Measurements from ENCODE around the gene CDH24. TPM values are rescaled to one million over a fixed set of nuclear protein-coding genes. Genes with fewer than 3 reads are reported as not detected.

CDH24 gene
- total and polyA plus RNA-seq, 2 experiments from 2014 or later: 8.6 to 13.4 TPM

DNA sequence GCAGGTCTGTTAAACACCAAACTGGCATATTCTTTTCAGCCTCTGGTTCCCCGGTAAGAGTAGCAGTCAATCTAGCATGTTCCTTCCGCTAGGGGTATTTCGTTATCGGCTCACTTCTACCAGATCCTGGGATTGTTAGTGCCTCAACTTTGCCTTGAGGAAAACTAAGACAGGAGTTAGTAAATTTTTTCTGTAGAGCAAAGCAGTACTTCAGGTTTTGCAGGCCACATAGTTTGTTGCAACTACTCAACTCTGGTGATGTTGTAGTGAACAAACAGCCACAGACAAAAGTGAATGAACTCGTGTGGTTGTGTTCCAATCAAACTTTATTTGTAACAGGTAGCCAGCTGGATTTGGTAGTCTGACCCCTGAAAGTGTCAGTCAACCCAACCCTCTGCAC, 6.3 kb upstream of the CDH24 start:
- peaks cover 72% of the 10 kb centered on the region for H3K36me3 ChIP-seq
- peak overlapping the region; percentile 37 for H3K27ac ChIP-seq
- no peak for DNase-seq (ENCODE audit: low read depth in 1 of 2, low spot score in 1 of 2)
- H3K9me3 ChIP-seq (ENCODE audit: low read depth): no peaks in the 10 kb centered on the region
- no peak overlapping the region for H3K4me3 ChIP-seq
- H3K4me1 ChIP-seq (ENCODE audit: low read depth): peaks cover under 1% of the 10 kb centered on the region
- TF ChIP-seq, protein P1, sequence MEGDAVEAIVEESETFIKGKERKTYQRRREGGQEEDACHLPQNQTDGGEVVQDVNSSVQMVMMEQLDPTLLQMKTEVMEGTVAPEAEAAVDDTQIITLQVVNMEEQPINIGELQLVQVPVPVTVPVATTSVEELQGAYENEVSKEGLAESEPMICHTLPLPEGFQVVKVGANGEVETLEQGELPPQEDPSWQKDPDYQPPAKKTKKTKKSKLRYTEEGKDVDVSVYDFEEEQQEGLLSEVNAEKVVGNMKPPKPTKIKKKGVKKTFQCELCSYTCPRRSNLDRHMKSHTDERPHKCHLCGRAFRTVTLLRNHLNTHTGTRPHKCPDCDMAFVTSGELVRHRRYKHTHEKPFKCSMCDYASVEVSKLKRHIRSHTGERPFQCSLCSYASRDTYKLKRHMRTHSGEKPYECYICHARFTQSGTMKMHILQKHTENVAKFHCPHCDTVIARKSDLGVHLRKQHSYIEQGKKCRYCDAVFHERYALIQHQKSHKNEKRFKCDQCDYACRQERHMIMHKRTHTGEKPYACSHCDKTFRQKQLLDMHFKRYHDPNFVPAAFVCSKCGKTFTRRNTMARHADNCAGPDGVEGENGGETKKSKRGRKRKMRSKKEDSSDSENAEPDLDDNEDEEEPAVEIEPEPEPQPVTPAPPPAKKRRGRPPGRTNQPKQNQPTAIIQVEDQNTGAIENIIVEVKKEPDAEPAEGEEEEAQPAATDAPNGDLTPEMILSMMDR (IDR thresholded peaks at IDR 0.05; ENCODE audit: low read depth, low read length): no peak
- no peaks in the 10 kb centered on the region for H3K27me3 ChIP-seq

DNA sequence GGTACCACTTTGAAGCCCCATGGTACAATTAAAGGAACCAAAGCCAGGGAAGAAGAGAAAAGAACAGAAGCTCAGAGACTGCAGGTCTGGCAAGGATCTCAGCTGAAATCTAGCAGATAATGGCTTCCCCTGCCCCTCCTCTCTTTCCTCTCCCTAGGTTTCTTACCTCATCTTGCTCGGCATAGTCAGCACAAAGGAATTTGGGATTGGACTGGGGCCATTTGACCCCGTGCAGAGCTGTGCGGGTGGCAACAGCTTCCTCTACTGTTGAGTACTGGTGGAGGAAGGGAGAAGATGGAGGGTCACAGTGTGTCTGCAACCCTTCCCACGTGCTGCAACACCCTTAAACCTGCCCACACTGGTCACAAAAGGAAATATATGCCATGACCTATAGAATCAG, 4.7 kb upstream of the CDH24 start:
- Histone ChIP-seq H3K9me3 (ENCODE audit: low read depth) (no peaks in the 10 kb centered on the region), H3K4me3 (no peak overlapping the region), H3K27me3 (no peaks in the 10 kb centered on the region), H3K27ac (peak overlapping the region; percentile 37), H3K4me1 (ENCODE audit: low read depth) (no peaks in the 10 kb centered on the region), H3K36me3 (peaks cover 58% of the 10 kb centered on the region)
- TF ChIP-seq, protein P1 (IDR thresholded peaks at IDR 0.05; ENCODE audit: low read depth, low read length): no peak
- peak in 1 of 2 donors; percentile 98 for DNase-seq (ENCODE audit: low read depth in 1 of 2, low spot score in 1 of 2)

DNA sequence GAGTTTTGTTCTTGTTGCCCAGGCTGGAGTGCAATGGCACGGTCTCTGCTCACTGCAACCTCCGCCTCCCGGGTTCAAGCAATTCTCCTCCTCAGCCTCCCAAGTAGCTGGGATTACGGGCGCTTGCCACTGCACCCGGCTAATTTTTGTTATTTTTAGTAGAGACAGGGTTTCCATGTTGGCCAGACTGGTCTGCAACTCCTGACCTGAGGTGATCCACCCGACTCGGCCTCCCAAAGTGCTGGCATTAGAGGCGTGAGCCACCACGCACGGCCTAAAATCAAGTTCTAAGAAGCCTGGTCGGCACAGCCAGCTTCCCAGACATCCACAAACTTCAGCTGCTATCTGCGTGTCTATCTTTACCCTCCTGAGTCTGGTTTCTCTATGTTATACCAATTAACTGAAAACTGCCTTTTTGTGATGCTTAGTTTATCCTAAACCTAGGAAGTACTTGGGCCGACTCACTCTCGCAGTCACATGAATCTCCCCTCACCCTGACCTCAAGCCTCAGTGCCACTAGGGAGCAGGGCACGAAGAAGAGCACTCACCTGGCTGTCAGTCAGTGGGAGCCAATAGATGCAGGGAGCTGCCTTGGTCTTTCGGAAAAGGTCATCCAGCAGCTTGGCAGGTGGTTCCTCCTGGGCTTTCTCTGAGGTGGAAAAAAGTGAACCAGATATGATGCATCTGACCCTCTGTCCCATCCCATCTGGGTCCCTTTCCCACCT, 3.4 kb upstream of the CDH24 start:
- Histone ChIP-seq H3K27ac (peak overlapping the region; percentile 36), H3K4me1 (ENCODE audit: low read depth) (no peaks in the 10 kb centered on the region), H3K36me3 (peaks cover 50% of the 10 kb centered on the region), H3K27me3 (no peaks in the 10 kb centered on the region), H3K9me3 (ENCODE audit: low read depth) (no peaks in the 10 kb centered on the region), H3K4me3 (no peak overlapping the region)
- TF ChIP-seq, protein P1 (IDR thresholded peaks at IDR 0.05; ENCODE audit: low read depth, low read length): no peak
- DNase-seq (ENCODE audit: low read depth in 1 of 2, low spot score in 1 of 2): no peak

DNA sequence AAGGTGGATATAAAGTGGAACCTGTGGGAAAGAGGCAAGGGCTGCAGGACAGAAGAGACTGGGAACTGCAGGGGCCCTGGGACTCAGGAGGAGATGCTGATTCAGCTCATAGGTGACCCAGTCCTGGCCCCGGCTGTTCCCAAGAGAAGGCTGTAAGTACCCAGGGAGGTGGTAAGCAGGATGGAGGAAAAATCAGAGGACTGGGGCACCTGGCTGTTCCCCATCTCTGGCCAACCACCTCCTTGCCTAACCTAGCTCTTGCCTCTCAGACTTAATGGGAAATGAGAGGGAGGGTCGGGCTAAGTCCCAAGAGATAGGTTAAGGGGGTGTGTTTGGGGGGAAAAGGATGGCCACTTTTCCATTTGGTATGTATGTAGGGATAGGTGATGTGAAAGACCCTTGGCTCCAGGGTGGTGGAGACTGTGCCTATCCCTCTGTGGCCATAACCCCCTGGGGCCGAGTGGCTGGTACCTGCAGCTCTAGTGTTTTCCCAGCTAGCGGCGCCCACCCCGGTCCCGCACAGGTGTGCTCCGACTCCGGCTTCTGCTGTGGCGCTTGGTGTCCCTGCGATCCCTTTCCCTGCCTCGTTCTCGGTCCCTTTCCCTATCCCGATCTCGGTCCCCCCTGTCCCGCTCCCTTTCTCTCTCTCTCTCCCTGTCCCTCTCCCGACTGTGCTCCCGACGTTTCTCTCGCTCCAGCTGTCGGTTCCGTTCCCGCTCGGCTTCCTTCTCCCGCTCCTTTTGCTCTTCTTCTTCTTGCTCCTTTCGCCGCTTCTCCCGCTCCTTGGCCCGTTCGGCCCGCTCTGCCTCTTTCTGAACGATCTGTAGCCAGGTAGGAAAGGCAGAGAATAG, 1.6 kb upstream of the CDH24 start:
- Histone ChIP-seq H3K36me3 (peaks cover 35% of the 10 kb centered on the region), H3K27ac (no peak overlapping the region), H3K4me3 (no peak overlapping the region), H3K27me3 (no peaks in the 10 kb centered on the region), H3K9me3 (ENCODE audit: low read depth) (no peaks in the 10 kb centered on the region), H3K4me1 (ENCODE audit: low read depth) (no peaks in the 10 kb centered on the region)
- no peak for DNase-seq (ENCODE audit: low read depth in 1 of 2, low spot score in 1 of 2)
- TF ChIP-seq, protein P1 (IDR thresholded peaks at IDR 0.05; ENCODE audit: low read depth, low read length): no peak

DNA sequence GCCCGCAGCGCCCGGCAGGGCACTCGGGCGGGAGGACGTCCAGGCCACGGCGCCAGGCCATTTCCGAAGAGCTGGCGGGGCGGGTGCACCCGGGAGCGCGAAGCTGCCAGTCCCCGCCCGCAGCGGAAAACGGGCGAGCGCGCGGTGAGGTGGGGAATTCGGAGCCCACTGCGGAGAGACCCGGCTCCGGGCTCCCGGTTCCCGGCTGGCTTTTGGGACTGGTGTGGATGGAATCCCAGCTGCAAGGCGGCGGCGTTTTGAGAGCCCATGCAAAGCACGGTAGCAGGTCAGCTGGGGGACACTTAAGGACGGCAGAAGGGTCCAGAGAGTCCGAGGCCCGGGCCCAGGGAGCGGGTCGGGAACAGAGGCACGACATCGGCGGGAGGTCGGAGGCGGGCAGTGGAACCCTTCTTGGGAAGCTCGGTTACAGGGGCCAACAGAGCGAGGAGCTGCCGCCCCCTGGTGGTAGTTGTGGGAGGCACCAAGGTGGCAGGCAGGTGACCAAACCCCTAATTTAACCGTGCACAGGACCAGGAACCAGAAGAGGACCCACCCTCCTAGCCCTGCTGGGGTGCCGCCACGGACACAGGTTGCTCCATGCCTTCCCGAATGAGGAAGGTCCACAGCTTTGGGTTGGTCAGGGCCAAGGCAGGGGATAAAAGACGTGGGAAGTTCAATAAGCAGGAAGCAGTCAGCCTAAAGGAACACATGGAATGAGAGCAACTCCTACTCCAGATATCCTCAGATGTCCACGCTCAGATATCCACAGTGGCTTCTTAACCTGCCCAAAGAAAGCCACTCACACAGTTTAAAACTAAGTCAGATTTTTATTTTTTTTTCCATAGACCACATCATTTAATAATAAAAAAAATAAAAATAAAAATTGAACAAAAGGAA, 685 bp upstream of the CDH24 start:
- TF ChIP-seq, protein P1 (IDR thresholded peaks at IDR 0.05; ENCODE audit: low read depth, low read length): peak; percentile 92
- Histone ChIP-seq H3K4me3 (peak overlapping the region; percentile 46), H3K27me3 (no peaks in the 10 kb centered on the region), H3K4me1 (ENCODE audit: low read depth) (no peaks in the 10 kb centered on the region), H3K9me3 (ENCODE audit: low read depth) (no peaks in the 10 kb centered on the region), H3K27ac (peak overlapping the region; percentile 77), H3K36me3 (peaks cover 26% of the 10 kb centered on the region)
- peak; percentile 88 to 94 for DNase-seq (ENCODE audit: low read depth in 1 of 2, low spot score in 1 of 2)

Data from cardiac muscle cell (in vitro differentiated cells and primary cell).